GM15510 (cell line): ENCODE results near the gene MBP.

Source experiments
- POLR2A ChIP-seq: IDR thresholded peaks from 3 replicates; pipeline ENCODE4 v1.6.1; 2011; ENCODE audit warnings: borderline replicate concordance; ENCODE audit not compliant: insufficient read length; ENCODE audit errors: extremely low read depth

Gene MBP

GRCh38 chr18:77157312-77157711, 24.7 kb upstream of the MBP start:
- no peak for TF ChIP-seq POLR2A

DNA sequence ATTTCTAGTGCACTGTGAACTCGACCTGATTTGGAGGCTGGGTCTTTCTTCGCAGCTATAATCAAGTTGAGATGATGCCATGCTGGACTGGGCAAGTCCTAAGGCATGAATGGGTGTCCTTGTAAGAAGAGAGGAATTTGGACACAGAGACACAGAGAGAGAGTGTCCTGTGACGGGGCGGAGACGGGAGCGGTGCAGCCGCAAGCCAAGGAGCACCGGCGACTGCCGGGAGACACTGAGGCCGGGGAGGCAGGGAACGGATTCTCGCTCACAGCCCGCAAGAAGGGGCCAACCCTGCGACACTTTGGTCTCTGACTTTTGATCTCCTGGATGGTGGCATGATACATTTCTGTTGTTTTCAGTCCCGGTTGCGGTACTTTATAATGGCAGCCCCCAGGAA, 22.4 kb upstream of the MBP start:
- no peak for TF ChIP-seq POLR2A

DNA sequence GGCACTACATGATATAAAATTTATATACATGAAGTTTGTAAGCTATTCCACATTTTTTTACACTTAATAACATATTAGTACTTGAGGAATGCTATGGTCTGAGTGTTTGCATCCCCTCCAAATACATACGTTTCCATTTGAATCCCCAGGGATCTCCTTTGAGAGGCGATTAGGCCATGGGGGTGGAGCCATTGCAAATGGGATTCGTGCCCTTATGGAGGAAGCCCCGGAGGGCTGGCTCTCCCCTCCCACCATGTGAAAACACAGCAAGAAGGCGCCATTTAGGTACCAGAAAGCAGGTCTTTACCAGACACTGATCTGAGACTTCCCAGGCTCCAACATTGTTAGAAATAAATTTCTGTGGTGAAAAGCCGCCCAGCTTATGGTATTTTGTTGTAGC, 20.8 kb upstream of the MBP start:
- TF ChIP-seq POLR2A = no peak

GRCh38 chr18:77151772-77152520, 19.4 kb upstream of the MBP start:
- TF ChIP-seq POLR2A = no peak

DNA sequence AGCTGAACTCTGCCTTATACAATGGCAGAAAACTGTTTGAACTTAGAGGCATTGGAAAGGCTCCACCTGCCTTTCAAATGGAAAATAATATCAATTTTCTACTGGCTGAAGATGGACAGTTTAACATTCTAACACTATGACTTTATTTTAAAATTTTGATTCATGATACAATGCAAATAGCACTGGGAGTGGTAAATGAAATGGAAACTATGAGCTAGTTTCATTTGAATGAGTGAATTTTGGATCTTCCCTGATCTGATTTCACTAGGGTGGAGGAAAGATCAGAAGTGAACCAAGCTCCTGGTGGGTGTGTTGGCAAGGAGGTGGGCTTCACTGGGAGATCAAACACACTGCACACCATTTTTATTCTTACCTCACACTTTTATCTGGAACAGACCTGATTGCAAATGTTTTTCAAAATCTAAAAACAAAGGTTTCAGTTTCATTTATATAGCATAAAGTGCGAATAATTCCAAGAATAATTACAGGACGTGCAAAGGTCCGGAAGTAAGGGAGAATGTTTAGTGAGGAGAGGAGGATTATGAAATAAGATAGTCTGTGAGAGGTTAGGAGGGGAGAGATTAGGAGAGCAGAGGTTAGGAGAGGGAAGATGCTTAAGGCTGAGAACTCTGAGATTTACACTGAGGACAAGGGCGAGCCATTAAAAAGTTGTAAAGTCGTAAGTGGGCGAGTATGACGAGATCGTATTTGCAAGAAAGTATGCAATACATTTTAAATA, 18.6 kb upstream of the MBP start:
- no peak for TF ChIP-seq POLR2A

- no peak for TF ChIP-seq POLR2A
Measured at GRCh38 chr18:77150588-77150987, 18.0 kb upstream of the MBP start.

- no peak for TF ChIP-seq POLR2A
Measured at GRCh38 chr18:77148289-77148688, 15.7 kb upstream of the MBP start.

GRCh38 chr18:77147418-77147852, 14.9 kb upstream of the MBP start:
- no peak for TF ChIP-seq POLR2A

DNA sequence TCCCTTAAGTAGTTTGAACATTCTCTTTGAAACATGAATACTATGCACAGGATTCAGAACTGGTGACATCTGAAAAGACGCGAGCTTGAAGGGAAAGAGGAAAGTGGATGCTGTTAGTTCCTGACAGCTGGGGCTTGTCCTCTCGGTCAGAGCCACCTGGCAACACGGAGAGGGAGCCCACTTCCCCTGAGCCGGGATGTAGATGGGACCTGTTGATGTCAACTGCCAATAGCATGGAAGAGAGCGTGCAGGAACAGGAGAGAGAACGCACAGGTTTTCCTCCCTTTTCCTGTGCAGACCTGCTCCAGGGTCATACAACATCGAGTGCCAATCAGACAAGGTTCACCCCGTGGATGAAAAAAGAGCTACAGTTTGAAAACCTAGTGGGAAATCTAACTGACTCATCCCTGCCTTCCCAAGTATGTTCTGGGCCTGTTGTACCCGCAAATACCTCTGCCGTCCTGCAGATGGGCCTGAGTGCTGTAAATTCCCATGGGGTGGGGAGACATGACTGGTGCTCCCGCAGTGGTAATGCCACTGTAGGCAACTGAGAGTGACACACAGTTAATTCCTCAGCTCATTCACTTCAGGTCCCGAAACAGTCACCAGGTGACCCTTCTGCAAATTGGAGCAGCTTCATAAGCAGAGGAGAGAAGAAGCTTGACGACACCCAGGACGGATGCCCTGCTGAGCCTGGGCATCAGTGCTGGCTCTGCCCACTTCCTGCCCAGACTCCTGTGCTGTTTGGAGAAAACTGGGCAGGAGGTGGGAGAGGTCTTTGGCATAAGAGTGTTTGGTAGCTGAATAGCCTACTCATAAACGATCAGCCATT, 13.9 kb upstream of the MBP start:
- TF ChIP-seq POLR2A = no peak

- no peak for TF ChIP-seq POLR2A
Measured at GRCh38 chr18:77145364-77145901, 12.8 kb upstream of the MBP start.

- no peak for TF ChIP-seq POLR2A
Measured at GRCh38 chr18:77144451-77145118, 12.0 kb upstream of the MBP start.

DNA sequence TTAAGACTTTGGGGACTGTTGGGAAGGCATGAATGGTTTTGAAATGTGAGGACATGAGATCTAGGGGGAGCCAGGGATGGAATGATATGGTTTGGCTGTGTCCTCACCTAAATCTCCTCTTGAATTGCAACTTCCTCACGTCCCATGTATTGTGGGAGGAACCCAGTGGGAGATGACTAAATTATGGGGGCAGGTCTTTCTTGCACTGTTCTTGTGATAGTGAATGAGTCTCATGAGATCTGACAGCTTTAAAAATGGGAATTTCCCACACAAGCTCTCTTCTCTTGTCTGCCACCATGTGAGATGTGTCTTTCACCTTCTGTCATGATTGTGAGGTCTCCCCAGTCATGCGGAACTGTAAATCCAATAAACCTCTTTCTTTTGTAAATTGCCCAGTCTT, 11.5 kb upstream of the MBP start:
- TF ChIP-seq POLR2A = no peak

DNA sequence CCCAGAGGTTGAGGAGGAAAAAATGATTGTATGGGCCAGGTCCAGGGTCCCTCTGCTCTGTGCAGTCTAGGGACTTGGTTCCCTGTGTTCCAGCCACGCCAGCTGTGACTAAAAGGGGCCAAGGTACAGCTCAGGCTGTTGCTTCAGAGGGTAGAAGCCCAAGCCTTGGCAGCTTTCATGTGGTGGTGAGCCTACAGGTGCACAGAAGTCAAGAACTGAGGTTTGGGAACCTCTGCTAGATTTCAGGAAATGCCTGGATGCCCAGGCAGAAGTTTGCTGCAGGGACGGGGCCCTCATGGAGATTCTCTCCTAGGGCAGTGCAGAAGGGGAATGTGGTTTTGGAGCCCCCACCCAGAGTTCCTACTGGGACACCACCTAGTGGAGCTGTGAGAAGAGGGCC, 10.6 kb upstream of the MBP start:
- no peak for TF ChIP-seq POLR2A

DNA sequence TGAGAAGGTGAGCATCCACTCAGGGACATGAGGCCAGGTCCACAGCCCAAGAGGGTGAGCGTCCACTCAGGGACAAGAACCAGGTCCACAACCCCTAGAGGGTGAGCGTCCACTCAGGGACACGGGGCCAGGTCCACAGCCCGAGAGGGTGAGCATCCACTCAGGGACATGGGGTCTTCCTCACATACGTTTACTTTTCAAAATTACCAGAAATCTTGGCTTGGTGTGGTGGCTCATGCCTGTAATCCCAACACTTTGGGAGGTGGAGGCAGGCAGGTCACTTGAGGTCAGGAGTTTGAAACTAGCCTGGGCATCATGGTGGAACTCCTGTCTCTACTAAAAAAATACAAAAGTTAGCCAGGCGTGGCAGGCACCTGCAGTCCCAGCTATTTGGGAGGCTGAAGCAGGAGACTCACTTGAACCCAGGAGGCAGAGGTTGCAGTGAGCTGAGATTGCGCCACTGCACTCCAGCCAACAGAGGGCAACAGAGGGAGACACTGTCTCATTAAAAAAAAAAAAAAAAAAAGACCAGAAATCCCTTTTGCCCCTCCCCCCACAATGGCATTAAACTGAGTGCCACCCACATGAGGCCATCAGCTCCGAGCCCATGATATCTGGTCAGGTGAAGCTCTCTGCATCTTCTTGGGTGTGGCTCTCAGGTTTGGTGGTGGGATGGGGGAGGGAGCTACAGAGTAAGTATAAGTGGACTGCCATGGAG, 9.0 kb upstream of the MBP start:
- TF ChIP-seq POLR2A = no peak
